C4-2B (cell line): ENCODE data around the gene ACSS3.

Source experiments
- H3K27ac ChIP-seq: fragments of 450-650 bp; 2 replicates; pipeline ENCODE4 v1.5.1; 2017
- CTCF ChIP-seq: fragments of 450-650 bp; conservative IDR thresholded peaks from 2 replicates; pipeline ENCODE4 v1.5.1; 2017; ENCODE audit warnings: mild to moderate bottlenecking
- ZFX ChIP-seq: fragments of 450-650 bp; IDR thresholded peaks from 2 replicates; pipeline ENCODE4 v1.6.1; 2017

Gene ACSS3

GRCh38 chr12:81084811-81085350, 7.0 kb downstream of the ACSS3 start:
- no peak overlapping the region for H3K27ac ChIP-seq

GRCh38 chr12:81085832-81086231, 8.0 kb downstream of the ACSS3 start:
- H3K27ac ChIP-seq: no peak overlapping the region
- TF ChIP-seq CTCF (no peak), ZFX (no peak)

More at GRCh38 chr12:81084811-81085350, 7.0 kb downstream of the ACSS3 start:
- TF ChIP-seq ZFX (no peak), CTCF (no peak)

- no peak overlapping the region for H3K27ac ChIP-seq
- TF ChIP-seq ZFX (no peak), CTCF (no peak)
Measured at GRCh38 chr12:81086342-81086741, 8.5 kb downstream of the ACSS3 start.

GRCh38 chr12:81088221-81088620, 10.3 kb downstream of the ACSS3 start:
- TF ChIP-seq ZFX (no peak), CTCF (no peak)
- H3K27ac ChIP-seq: no peak overlapping the region

GRCh38 chr12:81089412-81089811, 11.5 kb downstream of the ACSS3 start:
- no peak overlapping the region for H3K27ac ChIP-seq

GRCh38 chr12:81092053-81092452, 14.2 kb downstream of the ACSS3 start:
- TF ChIP-seq ZFX: no peak
- no peak for TF ChIP-seq CTCF
- H3K27ac ChIP-seq: no peak overlapping the region

More at GRCh38 chr12:81089412-81089811, 11.5 kb downstream of the ACSS3 start:
- TF ChIP-seq ZFX (no peak), CTCF (no peak)

- no peak overlapping the region for H3K27ac ChIP-seq
- TF ChIP-seq CTCF (no peak), ZFX (no peak)
Measured at GRCh38 chr12:81094718-81095360, 17.0 kb downstream of the ACSS3 start.
